Choroid plexus epithelial cell (primary cell): ENCODE data around the gene MET.
A peak's percentile ranks its signal among the peaks of the same experiment; 100 is the strongest.

ENCODE experiments used
- DNase-seq: peaks from one replicate; pipeline ENCODE4 v3.0.0-alpha.2; 2010; ENCODE audit warnings: low read depth
- H3K4me3 ChIP-seq: 2 replicates; pipeline ENCODE4 v1.5.1; 2011; ENCODE audit warnings: low read depth, mild to moderate bottlenecking, control low read depth, low read length, moderate library complexity
- CTCF ChIP-seq: conservative IDR thresholded peaks from 2 replicates; pipeline ENCODE4 v1.5.1; 2011; ENCODE audit warnings: low read depth, mild to moderate bottlenecking, control low read depth, inconsistent platforms, low read length, moderate library complexity

The MET gene

GRCh38 chr7:116665332-116665996 is 6.5 kb upstream of the MET start:
- no peak for TF ChIP-seq CTCF
- no peak overlapping the region for H3K4me3 ChIP-seq
- DNase-seq = peak; percentile 43

- no peak for DNase-seq
- no peak overlapping the region for H3K4me3 ChIP-seq
- TF ChIP-seq CTCF = no peak
Measured at GRCh38 chr7:116669769-116670168, 2.2 kb upstream of the MET start.

- no peak overlapping the region for H3K4me3 ChIP-seq
- no peak for DNase-seq
- TF ChIP-seq CTCF = no peak
Measured at GRCh38 chr7:116670409-116671015, 1.5 kb upstream of the MET start.

GRCh38 chr7:116671111-116671510 is 885 bp upstream of the MET start:
- no peak overlapping the region for H3K4me3 ChIP-seq
- TF ChIP-seq CTCF = no peak
- DNase-seq = no peak

GRCh38 chr7:116672596-116673456 is 830 bp downstream of the MET start:
- no peak for DNase-seq
- H3K4me3 ChIP-seq = peak overlapping the region; percentile 74
- TF ChIP-seq CTCF = no peak

GRCh38 chr7:116673457-116673865 is 1.5 kb downstream of the MET start:
- no peak for DNase-seq
- TF ChIP-seq CTCF = no peak
- no peak overlapping the region for H3K4me3 ChIP-seq
